ENCODE measurements around the gene TMEM273.

GRCh38 chr10:49109669-49110340, 78.4 kb downstream of the TMEM273 start:
- TF ChIP-seq POLR2A (IDR thresholded peaks at IDR 0.05) = no peak
- no peak for TF ChIP-seq CTCF (IDR thresholded peaks at IDR 0.05)
